GM21423 (cell line): ENCODE data around the gene SERP1.

Source experiments
- ATAC-seq: cut with Tn5 transposase; IDR thresholded peaks from one replicate; pipeline ENCODE4 v1.9.1; 2021; ENCODE audit warnings: mild to moderate bottlenecking, moderate library complexity; ENCODE audit not compliant: unreplicated experiment

Gene SERP1

GRCh38 chr3:150494411-150494977 lies 51.8 kb downstream of the SERP1 start:
- ATAC-seq: no peak
